Trophoblast cell (in vitro differentiated cells and primary cell): ENCODE results near the gene C8G.

ENCODE experiments used
- DNase-seq, 2 donors: peaks; one replicate each; pipeline ENCODE4 v3.0.0-alpha.2; 2016
- H2AFZ ChIP-seq: 2 replicates; pipeline ENCODE4 v1.6.1; 2013; ENCODE audit warnings: low read length, moderate library complexity, mild to moderate bottlenecking; ENCODE audit not compliant: insufficient read depth, poor library complexity
- H2AK5ac ChIP-seq: 2 replicates; pipeline ENCODE4 v1.6.1; 2013; ENCODE audit warnings: mild to moderate bottlenecking, low read length
- H2BK120ac ChIP-seq: 2 replicates; pipeline ENCODE4 v1.6.1; 2013; ENCODE audit warnings: low read length, mild to moderate bottlenecking, moderate library complexity; ENCODE audit not compliant: insufficient read depth, poor library complexity
- H2BK12ac ChIP-seq: 2 replicates; pipeline ENCODE4 v1.6.1; 2013; ENCODE audit warnings: mild to moderate bottlenecking, low read length, moderate library complexity
- H2BK5ac ChIP-seq: 2 replicates; pipeline ENCODE4 v1.6.1; 2013; ENCODE audit warnings: low read length, low read depth, moderate library complexity, mild to moderate bottlenecking; ENCODE audit not compliant: poor library complexity
- H3K14ac ChIP-seq: 2 replicates; pipeline ENCODE4 v1.6.1; 2013; ENCODE audit warnings: mild to moderate bottlenecking, low read length
- H3K18ac ChIP-seq: 2 replicates; pipeline ENCODE4 v1.6.1; 2013; ENCODE audit warnings: mild to moderate bottlenecking, low read length
- H3K23ac ChIP-seq: 2 replicates; pipeline ENCODE4 v1.6.1; 2013; ENCODE audit warnings: low read length
- H3K27ac ChIP-seq: 2 replicates; pipeline ENCODE4 v1.5.1; 2013; ENCODE audit warnings: low read depth, mild to moderate bottlenecking, inconsistent platforms, low read length, moderate library complexity
- H3K27me3 ChIP-seq: 2 replicates; pipeline ENCODE4 v1.6.1; 2013; ENCODE audit warnings: inconsistent platforms, mild to moderate bottlenecking, low read length, moderate library complexity; ENCODE audit not compliant: insufficient read depth
- H3K36me3 ChIP-seq, 2 experiments: 1 replicate in 1 of 2; 2 replicates in 1 of 2; pipeline ENCODE4 v1.6.1; 2013; ENCODE audit warnings: low read length in 2 of 2, mild to moderate bottlenecking in 2 of 2, moderate library complexity in 1 of 2; ENCODE audit not compliant: insufficient read depth in 2 of 2, control insufficient read depth in 1 of 2
- H3K4ac ChIP-seq: 2 replicates; pipeline ENCODE4 v1.6.1; 2013; ENCODE audit warnings: low read depth, mild to moderate bottlenecking, low read length, moderate library complexity
- H3K4me1 ChIP-seq, 2 experiments: 1 replicate in 1 of 2; 2 replicates in 1 of 2; pipeline ENCODE4 v1.6.1; 2013; ENCODE audit warnings: low read length in 2 of 2, mild to moderate bottlenecking in 2 of 2, moderate library complexity in 1 of 2; ENCODE audit not compliant: insufficient read depth in 2 of 2, control insufficient read depth in 1 of 2
- H3K4me2 ChIP-seq: 2 replicates; pipeline ENCODE4 v1.6.1; 2013; ENCODE audit warnings: inconsistent platforms, mild to moderate bottlenecking, low read length, moderate library complexity
- H3K4me3 ChIP-seq: 2 replicates; pipeline ENCODE4 v1.5.1; 2013; ENCODE audit warnings: mild to moderate bottlenecking, low read depth, low read length, inconsistent platforms
- H3K79me1 ChIP-seq: one replicate; pipeline ENCODE4 v1.6.1; 2013; ENCODE audit warnings: low read length
- H3K79me2 ChIP-seq: 2 replicates; pipeline ENCODE4 v1.6.1; 2013; ENCODE audit warnings: low read length, mild to moderate bottlenecking; ENCODE audit not compliant: control insufficient read depth, insufficient read depth, poor library complexity
- H3K9ac ChIP-seq: 2 replicates; pipeline ENCODE4 v1.6.1; 2013; ENCODE audit warnings: mild to moderate bottlenecking, low read length
- H3K9me3 ChIP-seq: 2 replicates; pipeline ENCODE4 v1.6.1; 2013; ENCODE audit warnings: low read depth, mild to moderate bottlenecking, control low read depth, inconsistent platforms, low read length; ENCODE audit not compliant: insufficient read depth
- H4K12ac ChIP-seq: 2 replicates; pipeline ENCODE4 v1.6.1; 2013; ENCODE audit warnings: low read depth, mild to moderate bottlenecking, low read length, moderate library complexity
- H4K8ac ChIP-seq: 2 replicates; pipeline ENCODE4 v1.6.1; 2013; ENCODE audit warnings: low read depth, mild to moderate bottlenecking, low read length, moderate library complexity
- H4K91ac ChIP-seq: one replicate; pipeline ENCODE4 v1.6.1; 2013; ENCODE audit warnings: low read depth, mild to moderate bottlenecking, low read length, moderate library complexity
- WGBS: extraction: QIAGEN DNeasy Blood & Tissue Kit; methylation state at CpG from one replicate; pipeline ENCODE4 v1.1.7; 2013; ENCODE audit warnings: missing lambda C conversion rate; ENCODE audit not compliant: insufficient read length, insufficient coverage; ENCODE audit errors: extremely low coverage; 5-methylcytosine and 5-hydroxymethylcytosine counted together

C8G gene

DNA sequence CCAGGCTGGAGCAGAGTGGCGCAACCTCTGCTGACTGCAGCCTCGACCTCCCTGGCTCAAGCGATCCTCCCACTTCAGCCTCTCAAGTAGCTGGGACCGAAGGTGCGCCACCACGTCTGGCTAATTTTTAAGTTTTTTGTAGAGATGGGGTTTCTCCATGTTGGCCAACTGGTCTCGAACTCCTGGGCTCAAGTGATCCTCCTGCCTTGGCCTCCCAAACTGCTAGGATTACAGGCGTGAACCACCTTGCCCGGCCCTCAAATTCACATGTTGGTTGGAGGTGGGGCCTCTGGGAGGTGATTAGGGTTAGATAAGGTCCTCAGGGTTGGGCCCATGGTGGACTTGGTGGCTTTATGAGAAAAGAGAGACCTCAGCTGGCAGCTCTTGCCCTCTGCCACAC, 17.1 kb downstream of the C8G start:
- Histone ChIP-seq H4K12ac (no peak overlapping the region), H3K79me2 (no peaks in the 10 kb centered on the region), H2BK120ac (peak overlapping the region; percentile 17), H3K14ac (no peak overlapping the region), H3K4me2 (no peak overlapping the region), H2BK5ac (no peak overlapping the region), H3K79me1 (peaks cover 12% of the 10 kb centered on the region), H3K18ac (no peak overlapping the region), H2BK12ac (no peak overlapping the region), H3K9me3 (peaks cover 8% of the 10 kb centered on the region), H3K36me3 (no peaks in the 10 kb centered on the region), H3K4me1 (peaks cover 3% of the 10 kb centered on the region in 2 experiments), H3K27ac (no peak overlapping the region), H2AK5ac (no peak overlapping the region), H3K4ac (no peak overlapping the region), H3K9ac (no peak overlapping the region), H3K27me3 (no peaks in the 10 kb centered on the region), H4K91ac (peak overlapping the region; percentile 88), H4K8ac (no peak overlapping the region), H3K23ac (no peak overlapping the region), H2AFZ (no peak overlapping the region), H3K4me3 (no peak overlapping the region)
- WGBS, result no CpG with 5 or more reads among the region's 9 CpGs
- no peak for DNase-seq

DNA sequence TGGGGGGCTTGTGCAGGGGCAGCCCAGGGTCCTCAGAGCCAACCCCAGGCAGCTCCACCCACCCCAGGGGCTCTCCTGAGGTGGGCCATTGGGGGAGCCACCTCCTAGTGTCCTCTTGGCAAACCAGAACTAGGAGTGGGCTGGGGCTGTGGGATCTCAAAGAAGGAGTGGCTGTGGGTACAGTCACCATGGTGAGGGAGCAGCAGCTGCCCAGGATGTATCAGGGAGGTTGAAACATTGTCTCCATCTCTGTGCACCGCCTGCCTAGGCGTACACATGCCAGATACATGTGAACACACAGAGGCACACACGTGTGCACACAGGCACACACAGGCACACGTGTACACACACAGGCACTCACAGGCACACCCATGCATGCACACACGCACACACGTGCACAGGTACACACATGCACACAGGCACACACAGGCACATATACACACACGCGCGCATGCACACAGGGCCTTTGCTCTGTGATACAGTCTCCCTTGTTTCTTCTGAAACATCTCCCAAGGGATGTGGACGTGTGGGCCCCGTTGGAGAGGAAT, 17.7 kb downstream of the C8G start:
- Histone ChIP-seq H4K12ac (no peak overlapping the region), H3K27ac (no peak overlapping the region), H2BK5ac (no peak overlapping the region), H3K4me1 (peaks cover 3% of the 10 kb centered on the region in 2 experiments), H3K27me3 (no peaks in the 10 kb centered on the region), H2AK5ac (no peak overlapping the region), H3K79me1 (peaks cover 12% of the 10 kb centered on the region), H3K9ac (no peak overlapping the region), H4K91ac (peak overlapping the region; percentile 13), H2BK120ac (no peak overlapping the region), H3K9me3 (peaks cover 7% of the 10 kb centered on the region), H3K79me2 (no peaks in the 10 kb centered on the region), H3K23ac (no peak overlapping the region), H3K18ac (no peak overlapping the region), H3K4ac (no peak overlapping the region), H3K36me3 (no peaks in the 10 kb centered on the region), H3K14ac (no peak overlapping the region), H2AFZ (no peak overlapping the region), H4K8ac (no peak overlapping the region), H3K4me3 (peak overlapping the region; percentile 32), H3K4me2 (no peak overlapping the region), H2BK12ac (no peak overlapping the region)
- no peak for DNase-seq
- no CpG with 5 or more reads among the region's 11 CpGs for WGBS

- Histone ChIP-seq H4K8ac (no peak overlapping the region), H3K4ac (no peak overlapping the region), H3K23ac (no peak overlapping the region), H2BK120ac (no peak overlapping the region), H2AFZ (no peak overlapping the region), H2BK12ac (peak overlapping the region; percentile 23), H3K9ac (no peak overlapping the region), H3K36me3 (no peaks in the 10 kb centered on the region), H4K12ac (no peak overlapping the region), H2BK5ac (peak overlapping the region; percentile 31), H3K79me1 (peaks cover 12% of the 10 kb centered on the region), H3K27me3 (no peaks in the 10 kb centered on the region), H3K79me2 (no peaks in the 10 kb centered on the region), H3K27ac (no peak overlapping the region), H3K14ac (no peak overlapping the region), H3K4me1 (peaks cover 3% of the 10 kb centered on the region in 2 experiments), H3K4me2 (no peak overlapping the region), H3K9me3 (peaks cover 3% of the 10 kb centered on the region), H3K4me3 (no peak overlapping the region), H2AK5ac (no peak overlapping the region), H3K18ac (peak overlapping the region; percentile 11), H4K91ac (peak overlapping the region; percentile 77)
- no peak for DNase-seq
- WGBS, result no CpG with 5 or more reads among the region's 15 CpGs
These were observed 18.3 kb downstream of the C8G start for GRCh38 chr9:136963341-136963740.

DNA sequence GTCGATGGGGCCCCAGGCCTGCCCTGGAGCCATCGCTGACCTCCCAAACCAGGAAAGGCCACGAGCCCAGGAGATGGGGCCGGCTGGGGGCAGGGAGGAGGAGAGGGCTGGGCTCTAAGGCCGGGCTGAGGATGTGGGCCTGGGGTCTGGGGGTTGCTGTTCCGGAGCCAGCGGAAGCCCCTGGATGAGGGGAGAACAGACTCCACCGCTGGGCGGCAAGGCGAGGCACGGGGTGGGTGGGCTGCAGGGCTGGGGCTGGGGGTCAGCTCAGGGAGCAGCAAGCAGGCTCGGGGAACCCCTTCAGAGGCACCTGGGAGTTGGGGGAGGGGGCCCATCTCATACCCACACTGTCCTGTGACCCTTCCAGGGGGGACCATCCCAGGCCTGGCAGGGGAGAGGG, 18.7 kb downstream of the C8G start:
- no peak overlapping the region for H2BK5ac ChIP-seq
- H2BK12ac ChIP-seq, result no peak overlapping the region
- no peak overlapping the region for H3K14ac ChIP-seq
- H3K4me3 ChIP-seq, result no peak overlapping the region
- no peaks in the 10 kb centered on the region for H3K36me3 ChIP-seq
- H3K18ac ChIP-seq, result no peak overlapping the region
- no peak overlapping the region for H3K4ac ChIP-seq
- H4K12ac ChIP-seq, result no peak overlapping the region
- H3K79me2 ChIP-seq, result no peaks in the 10 kb centered on the region
- WGBS, result no CpG with 5 or more reads among the region's 12 CpGs
- H3K9ac ChIP-seq, result no peak overlapping the region
- DNase-seq, result peak; percentile 13 to 17
- peaks cover 3% of the 10 kb centered on the region in 2 experiments for H3K4me1 ChIP-seq
- H2AFZ ChIP-seq, result no peak overlapping the region
- H3K23ac ChIP-seq, result no peak overlapping the region
- no peak overlapping the region for H3K4me2 ChIP-seq
- H4K91ac ChIP-seq, result peak overlapping the region; percentile 77
- H3K79me1 ChIP-seq, result peaks cover 12% of the 10 kb centered on the region
- H2BK120ac ChIP-seq, result peak overlapping the region; percentile 37
- no peak overlapping the region for H2AK5ac ChIP-seq
- H3K27me3 ChIP-seq, result no peaks in the 10 kb centered on the region
- H4K8ac ChIP-seq, result no peak overlapping the region
- H3K27ac ChIP-seq, result no peak overlapping the region
- H3K9me3 ChIP-seq, result peaks cover 2% of the 10 kb centered on the region
